HG03097 (cell line): ENCODE results near the gene LRRC75B.

Source experiments
- ATAC-seq: cut with Tn5 transposase; IDR thresholded peaks from one replicate; pipeline ENCODE4 v1.9.1; 2021; ENCODE audit not compliant: unreplicated experiment, low FRiP score

LRRC75B gene

GRCh38 chr22:24587948-24588347 lies 4.9 kb downstream of the LRRC75B start:
- no peak for ATAC-seq

- ATAC-seq: no peak
Measured at GRCh38 chr22:24587251-24587650, 5.6 kb downstream of the LRRC75B start.

GRCh38 chr22:24585927-24586546 lies 6.8 kb downstream of the LRRC75B start:
- no peak for ATAC-seq

- ATAC-seq: no peak
Measured at GRCh38 chr22:24585461-24585860, 7.4 kb downstream of the LRRC75B start.

GRCh38 chr22:24584871-24585411 lies 7.9 kb downstream of the LRRC75B start:
- ATAC-seq: no peak

- no peak for ATAC-seq
Measured at GRCh38 chr22:24584166-24584790, 8.6 kb downstream of the LRRC75B start.

GRCh38 chr22:24583221-24584165 lies 9.4 kb downstream of the LRRC75B start:
- no peak for ATAC-seq

GRCh38 chr22:24582056-24582814 lies 10.6 kb downstream of the LRRC75B start:
- no peak for ATAC-seq

- ATAC-seq: no peak
Measured at GRCh38 chr22:24580276-24580675, 12.6 kb downstream of the LRRC75B start.

GRCh38 chr22:24579258-24579601 lies 13.6 kb downstream of the LRRC75B start:
- ATAC-seq: no peak

GRCh38 chr22:24578355-24579257 lies 14.3 kb downstream of the LRRC75B start:
- no peak for ATAC-seq

GRCh38 chr22:24576778-24577177 lies 16.1 kb downstream of the LRRC75B start:
- no peak for ATAC-seq

- no peak for ATAC-seq
Measured at GRCh38 chr22:24571266-24571665, 21.6 kb downstream of the LRRC75B start.

GRCh38 chr22:24567668-24568067 lies 25.2 kb downstream of the LRRC75B start:
- no peak for ATAC-seq

GRCh38 chr22:24566899-24567511 lies 25.9 kb downstream of the LRRC75B start:
- no peak for ATAC-seq

- ATAC-seq: no peak
Measured at GRCh38 chr22:24565077-24565476, 27.8 kb downstream of the LRRC75B start.

GRCh38 chr22:24564376-24565058 lies 28.4 kb downstream of the LRRC75B start:
- no peak for ATAC-seq

GRCh38 chr22:24563246-24563645 lies 29.6 kb downstream of the LRRC75B start:
- no peak for ATAC-seq

- no peak for ATAC-seq
Measured at GRCh38 chr22:24559471-24559870, 33.4 kb downstream of the LRRC75B start.
